ENCODE data around the gene LRRC49. TPM values are rescaled to one million over a fixed set of nuclear protein-coding genes. Genes with fewer than 3 reads are reported as not detected.

LRRC49 gene
- total and polyA plus RNA-seq, 2 of the 13 experiments (the other 11 are each of a cell fraction or from before 2014, with no cell fraction given) = 0.57 to 1.00 TPM

DNA sequence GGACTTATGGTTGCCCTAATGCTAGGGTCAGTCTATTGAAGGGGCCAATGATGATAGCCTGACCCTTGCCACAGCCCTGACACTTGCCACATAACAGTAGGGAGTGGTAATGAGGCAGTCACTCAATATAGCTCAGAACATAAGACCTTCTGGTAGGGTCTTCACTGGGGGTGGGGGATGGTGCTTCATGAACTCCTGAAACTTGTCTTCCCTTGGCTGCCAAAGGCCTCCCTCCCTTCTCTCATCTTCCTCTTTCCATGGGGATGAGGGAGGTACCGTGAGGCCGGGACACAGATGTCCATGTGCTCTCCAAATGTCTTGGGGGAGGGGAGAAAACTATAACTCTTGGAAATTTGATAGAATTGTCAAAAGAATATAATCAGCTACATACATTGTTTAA, 201.5 kb downstream of the LRRC49 start (continued):
- TF ChIP-seq ZFP37 (CRISPR knock-in tag; IDR thresholded peaks at IDR 0.05; ENCODE audit: borderline replicate concordance) (no peak), GATAD1 (CRISPR knock-in tag; IDR thresholded peaks at IDR 0.05) (no peak), AHR (CRISPR knock-in tag; IDR thresholded peaks at IDR 0.05) (no peak), ZNF512B (CRISPR knock-in tag; IDR thresholded peaks at IDR 0.05; ENCODE audit: borderline replicate concordance) (no peak)
- TF ChIP-seq, protein P1, sequence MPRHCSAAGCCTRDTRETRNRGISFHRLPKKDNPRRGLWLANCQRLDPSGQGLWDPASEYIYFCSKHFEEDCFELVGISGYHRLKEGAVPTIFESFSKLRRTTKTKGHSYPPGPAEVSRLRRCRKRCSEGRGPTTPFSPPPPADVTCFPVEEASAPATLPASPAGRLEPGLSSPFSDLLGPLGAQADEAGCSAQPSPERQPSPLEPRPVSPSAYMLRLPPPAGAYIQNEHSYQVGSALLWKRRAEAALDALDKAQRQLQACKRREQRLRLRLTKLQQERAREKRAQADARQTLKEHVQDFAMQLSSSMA (CRISPR knock-in tag; IDR thresholded peaks at IDR 0.05) = no peak

- Histone ChIP-seq H3K79me2 (ENCODE audit: insufficient read depth, low read length) (no peaks in the 10 kb centered on the region), H3K4me1 (ENCODE audit: insufficient read depth, low read length) (no peaks in the 10 kb centered on the region), H3K9me3 (ENCODE audit: low read length) (no peaks in the 10 kb centered on the region), H4K20me1 (ENCODE audit: insufficient read depth, low read length) (no peaks in the 10 kb centered on the region), H3K27me3 (ENCODE audit: control insufficient read depth in 1 of 2, insufficient read depth in 2 of 2, low read length in 2 of 2) (no peaks in the 10 kb centered on the region), H2AFZ (ENCODE audit: low read length) (no peak overlapping the region), H3K4me3 (replicated peaks in 1 of 3; ENCODE audit: insufficient read depth in 1 of 3, low read depth in 2 of 3, low read length in 3 of 3) (no peak overlapping the region), H3K4me2 (ENCODE audit: low read depth, low read length) (no peak overlapping the region), H3K9ac (ENCODE audit: insufficient read depth, low read depth, low read length) (no peak overlapping the region), H3K36me3 (replicated peaks in 1 of 2; ENCODE audit: control insufficient read depth in 1 of 2, insufficient read depth in 2 of 2, low read length in 2 of 2) (no peaks in the 10 kb centered on the region), H3K27ac (ENCODE audit: extremely low read length, insufficient read depth, low read length) (no peak overlapping the region)
- POLR2A ChIA-PET = no interaction called here
- CTCF ChIA-PET (ENCODE audit: low intra/inter-chr PET ratio, low total read pairs) = no interaction called here
- no TSS peak for BruUV-seq (replicated peaks)
- no peak for TF ChIP-seq HES4 (CRISPR knock-in tag; IDR thresholded peaks at IDR 0.05; ENCODE audit: borderline replicate concordance)
- TF ChIP-seq PLSCR1 (CRISPR knock-in tag; IDR thresholded peaks at IDR 0.05; ENCODE audit: borderline replicate concordance) = no peak
- no peak for TF ChIP-seq CENPT (CRISPR knock-in tag; IDR thresholded peaks at IDR 0.05; ENCODE audit: low read depth)
- 25% methylated on average over 3 of the region's 3 CpGs for WGBS (ENCODE audit: low lambda C conversion rate)
- DNase-seq (ENCODE audit: low spot score) (no peak), FAIRE-seq (no peak), ATAC-seq (no peak)
- intact Hi-C loops (cut with micrococcal nuclease; ENCODE audit: unreplicated experiment) = no loop called here
- in situ Hi-C loops (cut with HindIII; ENCODE audit: extremely low pct_ligation_motif_present, low pct_unique_long_range_greater_than_20kb) = no loop called here
Observed at GRCh38 chr15:71096676-71097075, 204.1 kb downstream of the LRRC49 start.

All from HepG2 (cell line).